DND-41 (cell line): ENCODE data around the gene AKAP1.

Experiments used
- ATAC-seq: fragments of 200-7000 bp; cut with Tn5 transposase; 3 replicates; pipeline ENCODE4 v1.9.1; 2021; ENCODE audit warnings: low read depth; ENCODE audit not compliant: insufficient read depth
- DNase-seq: peaks from one replicate; pipeline ENCODE4 v3.0.0-alpha.2; 2020
- H2AFZ ChIP-seq: 2 replicates; pipeline ENCODE4 v1.6.0; 2012; ENCODE audit warnings: low read depth, low read length
- H3K27ac ChIP-seq: 2 replicates; pipeline ENCODE4 v1.5.1; 2012; ENCODE audit warnings: low read length, inconsistent platforms
- H3K27me3 ChIP-seq: fragments of 200-600 bp; sonication (generic); 2 replicates; pipeline ENCODE4 v1.6.0; 2012; ENCODE audit warnings: low read length, mild to moderate bottlenecking, inconsistent platforms; ENCODE audit not compliant: insufficient read depth, poor library complexity
- H3K36me3 ChIP-seq: 2 replicates; pipeline ENCODE4 v1.5.1; 2012; ENCODE audit warnings: low read length, inconsistent platforms; ENCODE audit not compliant: insufficient read depth
- H3K4me1 ChIP-seq: 2 replicates; pipeline ENCODE4 v1.5.1; 2012; ENCODE audit warnings: mild to moderate bottlenecking, low read length; ENCODE audit not compliant: insufficient read depth
- H3K4me2 ChIP-seq: 2 replicates; pipeline ENCODE4 v1.6.0; 2012; ENCODE audit warnings: mild to moderate bottlenecking, moderate library complexity, low read length, inconsistent platforms; ENCODE audit not compliant: insufficient read depth
- H3K4me3 ChIP-seq, 2 experiments: fragments of 200-600 bp in 1 of 2; shearing (Covaris generic) in 1 of 2; 2 replicates each; pipeline ENCODE4 v1.5.1; 2012 to 2016; ENCODE audit warnings: inconsistent platforms in 2 of 2, low read length in 2 of 2, mild to moderate bottlenecking in 2 of 2, low read depth in 1 of 2, moderate library complexity in 1 of 2
- H3K79me2 ChIP-seq: 2 replicates; pipeline ENCODE4 v1.6.0; 2012; ENCODE audit warnings: low read length, inconsistent platforms; ENCODE audit not compliant: insufficient read depth
- H3K9ac ChIP-seq: 2 replicates; pipeline ENCODE4 v1.6.0; 2012; ENCODE audit warnings: low read depth, mild to moderate bottlenecking, inconsistent platforms, low read length, moderate library complexity
- H3K9me3 ChIP-seq: 2 replicates; pipeline ENCODE4 v1.5.1; 2012; ENCODE audit warnings: low read length, moderate library complexity, mild to moderate bottlenecking, inconsistent platforms; ENCODE audit not compliant: insufficient read depth, severe bottlenecking
- H4K20me1 ChIP-seq: 2 replicates; pipeline ENCODE4 v1.6.0; 2012; ENCODE audit warnings: low read length; ENCODE audit not compliant: insufficient read depth
- CTCF ChIP-seq: IDR thresholded peaks from 2 replicates; pipeline ENCODE4 v1.5.1; 2012; ENCODE audit warnings: borderline replicate concordance, low read length, moderate library complexity, mild to moderate bottlenecking; ENCODE audit not compliant: poor library complexity, severe bottlenecking; ENCODE audit errors: extremely low read depth
- EZH2 ChIP-seq: IDR thresholded peaks from 3 replicates; pipeline ENCODE4 v1.6.1; 2012; ENCODE audit warnings: borderline replicate concordance, low read depth, mild to moderate bottlenecking, moderate library complexity, low read length, inconsistent platforms; ENCODE audit not compliant: severe bottlenecking

The AKAP1 gene

GRCh38 chr17:57160624-57161023 lies 75.6 kb downstream of the AKAP1 start:
- no peak overlapping the region for H2AFZ ChIP-seq
- no peak for DNase-seq
- no peak overlapping the region for H3K4me2 ChIP-seq
- H3K79me2 ChIP-seq: no peaks in the 10 kb centered on the region
- ATAC-seq: no peak
- no peaks in the 10 kb centered on the region for H3K36me3 ChIP-seq
- H3K27ac ChIP-seq: no peak overlapping the region
- H3K4me3 ChIP-seq: no peak overlapping the region
- H4K20me1 ChIP-seq: no peaks in the 10 kb centered on the region
- H3K9me3 ChIP-seq: no peaks in the 10 kb centered on the region
- H3K4me1 ChIP-seq: no peaks in the 10 kb centered on the region
- H3K27me3 ChIP-seq: no peaks in the 10 kb centered on the region
- no peak overlapping the region for H3K9ac ChIP-seq
- no peak for TF ChIP-seq EZH2
- TF ChIP-seq CTCF: no peak

GRCh38 chr17:57164814-57165213 lies 79.8 kb downstream of the AKAP1 start:
- Histone ChIP-seq H3K9ac (no peak overlapping the region), H3K4me2 (no peak overlapping the region), H3K4me1 (no peaks in the 10 kb centered on the region), H3K27me3 (no peaks in the 10 kb centered on the region), H3K36me3 (no peaks in the 10 kb centered on the region), H3K27ac (no peak overlapping the region), H3K79me2 (no peaks in the 10 kb centered on the region), H2AFZ (no peak overlapping the region), H3K4me3 (no peak overlapping the region), H3K9me3 (no peaks in the 10 kb centered on the region), H4K20me1 (no peaks in the 10 kb centered on the region)
- no peak for DNase-seq
- ATAC-seq: no peak
- TF ChIP-seq CTCF (no peak), EZH2 (no peak)

DNA sequence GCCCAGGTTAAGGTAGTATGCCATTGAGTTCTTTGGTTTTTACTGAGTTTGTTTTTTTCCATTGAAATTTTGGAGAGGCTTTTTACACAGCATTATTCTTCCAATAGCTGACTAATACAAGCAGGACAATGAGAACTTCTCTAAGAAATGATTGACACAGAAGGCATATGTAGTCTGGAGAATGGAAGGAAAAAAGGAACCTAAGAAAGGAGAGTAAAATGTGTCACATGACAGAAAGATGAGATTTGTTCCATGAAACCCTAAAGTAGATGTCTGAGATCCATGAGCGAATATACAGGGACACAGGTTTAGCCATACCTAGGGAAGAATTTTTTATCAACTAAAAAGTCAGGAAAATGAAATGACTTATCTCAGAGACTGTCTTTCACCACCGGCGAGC lies 80.7 kb downstream of the AKAP1 start:
- H3K4me1 ChIP-seq: no peaks in the 10 kb centered on the region
- no peak overlapping the region for H2AFZ ChIP-seq
- no peaks in the 10 kb centered on the region for H3K36me3 ChIP-seq
- no peak for ATAC-seq
- no peak overlapping the region for H3K4me2 ChIP-seq
- H3K27ac ChIP-seq: no peak overlapping the region
- H3K4me3 ChIP-seq: no peak overlapping the region
- H4K20me1 ChIP-seq: no peaks in the 10 kb centered on the region
- H3K9me3 ChIP-seq: no peaks in the 10 kb centered on the region
- H3K79me2 ChIP-seq: no peaks in the 10 kb centered on the region
- H3K9ac ChIP-seq: no peak overlapping the region
- DNase-seq: no peak
- H3K27me3 ChIP-seq: no peaks in the 10 kb centered on the region
- no peak for TF ChIP-seq CTCF
- no peak for TF ChIP-seq EZH2

DNA sequence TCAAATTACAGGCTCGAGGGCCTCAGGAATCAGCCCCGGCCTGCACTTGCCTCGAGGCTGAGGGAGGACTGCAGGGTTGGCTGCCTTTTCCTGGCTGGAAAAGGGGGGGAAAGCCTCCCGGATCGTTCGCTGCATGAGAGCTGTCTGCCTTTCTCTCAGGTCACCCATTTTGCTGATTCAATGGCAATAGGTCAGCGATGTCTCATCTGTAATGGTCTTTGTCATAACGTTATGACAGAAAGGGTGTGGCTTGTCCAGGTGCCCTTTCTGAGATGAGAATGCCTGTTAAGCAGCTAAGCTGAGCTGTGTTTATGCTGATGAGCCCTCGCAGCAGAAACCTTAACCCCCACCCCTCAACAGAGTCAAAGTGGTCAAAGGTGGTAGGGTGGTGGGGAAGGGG lies 81.8 kb downstream of the AKAP1 start:
- DNase-seq (no peak), ATAC-seq (no peak)
- H3K27me3 ChIP-seq: no peaks in the 10 kb centered on the region
- H3K9me3 ChIP-seq: no peaks in the 10 kb centered on the region
- no peak for TF ChIP-seq CTCF
- TF ChIP-seq EZH2: no peak
- no peak overlapping the region for H2AFZ ChIP-seq
- H3K27ac ChIP-seq: no peak overlapping the region
- no peak overlapping the region for H3K4me2 ChIP-seq
- H3K4me1 ChIP-seq: no peaks in the 10 kb centered on the region
- no peaks in the 10 kb centered on the region for H3K36me3 ChIP-seq
- H3K9ac ChIP-seq: no peak overlapping the region
- H3K79me2 ChIP-seq: no peaks in the 10 kb centered on the region
- H3K4me3 ChIP-seq: no peak overlapping the region
- H4K20me1 ChIP-seq: no peaks in the 10 kb centered on the region
